Retinal pigment epithelial cell (primary cell): Measurements from ENCODE around the gene INHBA.

Experiments
- DNase-seq: peaks from one replicate; pipeline ENCODE4 v3.0.0-alpha.2; 2010; ENCODE audit warnings: low read depth
- H3K4me3 ChIP-seq: 2 replicates; pipeline ENCODE4 v1.5.1; 2011; ENCODE audit warnings: mild to moderate bottlenecking, low read length, control low read depth, moderate library complexity
- TF ChIP-seq, protein P1 (sequence below): conservative IDR thresholded peaks from 2 replicates; pipeline ENCODE4 v1.5.1; 2011; ENCODE audit warnings: low read depth, low read length, control low read depth, inconsistent platforms

INHBA gene

DNA sequence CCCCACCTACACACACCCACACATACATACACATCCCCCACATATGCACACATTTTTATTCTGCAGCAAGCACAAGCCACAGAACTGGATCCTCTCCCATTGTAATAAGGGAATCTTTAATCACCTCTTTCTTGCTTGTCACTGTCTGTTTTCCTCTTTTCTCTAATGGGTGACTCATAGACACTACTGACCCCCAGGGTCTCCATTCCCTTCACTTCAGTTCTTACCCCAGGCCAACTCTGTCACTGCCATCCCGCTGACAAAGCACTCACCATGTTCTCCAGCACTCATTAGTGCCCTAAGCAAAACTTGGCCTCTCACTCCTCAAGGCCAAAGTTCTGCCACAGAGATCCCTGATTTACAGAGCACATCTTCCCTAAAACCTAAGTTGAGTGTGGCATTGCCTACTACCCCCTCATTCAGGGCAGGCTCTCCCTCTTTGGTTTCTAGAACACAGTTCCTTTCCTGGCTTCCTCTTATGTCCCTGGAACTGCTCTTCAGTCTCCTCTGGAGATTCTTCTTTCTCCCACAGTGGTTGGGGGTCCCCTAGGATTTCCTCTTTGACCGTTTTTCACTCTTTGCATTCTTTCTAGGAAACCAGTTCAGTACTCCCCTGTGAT lies 39.6 kb upstream of the INHBA start:
- TF ChIP-seq, protein P1, sequence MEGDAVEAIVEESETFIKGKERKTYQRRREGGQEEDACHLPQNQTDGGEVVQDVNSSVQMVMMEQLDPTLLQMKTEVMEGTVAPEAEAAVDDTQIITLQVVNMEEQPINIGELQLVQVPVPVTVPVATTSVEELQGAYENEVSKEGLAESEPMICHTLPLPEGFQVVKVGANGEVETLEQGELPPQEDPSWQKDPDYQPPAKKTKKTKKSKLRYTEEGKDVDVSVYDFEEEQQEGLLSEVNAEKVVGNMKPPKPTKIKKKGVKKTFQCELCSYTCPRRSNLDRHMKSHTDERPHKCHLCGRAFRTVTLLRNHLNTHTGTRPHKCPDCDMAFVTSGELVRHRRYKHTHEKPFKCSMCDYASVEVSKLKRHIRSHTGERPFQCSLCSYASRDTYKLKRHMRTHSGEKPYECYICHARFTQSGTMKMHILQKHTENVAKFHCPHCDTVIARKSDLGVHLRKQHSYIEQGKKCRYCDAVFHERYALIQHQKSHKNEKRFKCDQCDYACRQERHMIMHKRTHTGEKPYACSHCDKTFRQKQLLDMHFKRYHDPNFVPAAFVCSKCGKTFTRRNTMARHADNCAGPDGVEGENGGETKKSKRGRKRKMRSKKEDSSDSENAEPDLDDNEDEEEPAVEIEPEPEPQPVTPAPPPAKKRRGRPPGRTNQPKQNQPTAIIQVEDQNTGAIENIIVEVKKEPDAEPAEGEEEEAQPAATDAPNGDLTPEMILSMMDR: no peak
- H3K4me3 ChIP-seq: no peak overlapping the region
- no peak for DNase-seq

DNA sequence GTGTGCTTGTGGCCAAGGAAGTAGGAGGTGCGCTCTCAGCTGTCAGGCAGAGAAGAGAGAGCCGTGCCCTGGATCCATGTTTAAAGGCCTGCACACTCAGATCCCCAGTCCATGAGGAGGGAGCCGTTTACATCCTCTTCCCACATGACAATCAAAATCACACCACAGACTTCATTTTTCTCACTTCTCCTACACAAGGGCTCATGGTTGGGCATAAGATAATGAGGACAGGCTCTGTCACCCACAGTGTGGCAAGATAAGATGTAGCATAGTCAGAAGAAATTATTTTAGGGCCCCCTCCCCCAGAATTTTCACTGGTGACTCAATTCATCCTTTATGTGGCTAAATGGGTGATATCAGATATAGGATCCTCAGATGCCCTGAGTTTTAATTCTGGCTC lies 35.9 kb upstream of the INHBA start:
- H3K4me3 ChIP-seq: no peak overlapping the region
- TF ChIP-seq, protein P1: no peak
- no peak for DNase-seq

DNA sequence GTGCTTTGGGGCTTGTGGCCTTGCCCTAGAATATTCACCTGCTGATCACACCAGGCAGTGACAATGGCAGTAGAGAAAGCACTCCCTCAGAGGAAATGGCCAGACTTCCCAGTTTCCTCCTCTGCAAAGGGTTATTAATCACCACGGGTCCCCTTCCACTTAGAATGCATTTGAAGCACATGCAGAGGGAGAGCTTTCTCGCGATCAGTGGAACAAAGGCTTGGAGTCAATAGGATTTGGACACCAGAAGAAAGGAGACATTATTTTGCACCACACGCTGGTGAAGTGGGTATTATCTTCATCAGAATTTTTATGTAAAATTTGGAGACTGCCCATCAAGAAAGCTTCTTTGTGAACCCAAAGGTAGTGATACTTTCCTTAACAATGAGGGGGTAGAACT lies 35.4 kb upstream of the INHBA start:
- TF ChIP-seq, protein P1: no peak
- H3K4me3 ChIP-seq: no peak overlapping the region
- DNase-seq: no peak

DNA sequence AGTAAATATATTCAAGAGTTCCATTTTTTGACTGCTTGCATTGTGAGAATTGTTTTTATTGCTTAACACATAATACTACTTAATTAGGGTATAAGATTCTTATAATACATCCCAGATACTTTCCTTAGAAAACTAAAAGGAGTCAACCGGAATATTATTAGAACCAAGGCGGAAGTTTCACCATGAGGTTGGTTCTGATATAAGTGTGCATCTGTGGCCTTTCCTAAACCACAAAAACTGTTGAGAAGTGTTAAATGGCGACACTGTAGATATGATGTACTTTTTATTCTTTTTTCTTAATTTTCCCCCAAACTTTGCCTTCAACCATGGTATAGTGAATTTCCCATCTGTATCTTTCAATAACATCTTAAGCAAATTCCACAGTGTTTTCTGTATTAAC lies 32.3 kb upstream of the INHBA start:
- TF ChIP-seq, protein P1: no peak
- DNase-seq: no peak
- no peak overlapping the region for H3K4me3 ChIP-seq

DNA sequence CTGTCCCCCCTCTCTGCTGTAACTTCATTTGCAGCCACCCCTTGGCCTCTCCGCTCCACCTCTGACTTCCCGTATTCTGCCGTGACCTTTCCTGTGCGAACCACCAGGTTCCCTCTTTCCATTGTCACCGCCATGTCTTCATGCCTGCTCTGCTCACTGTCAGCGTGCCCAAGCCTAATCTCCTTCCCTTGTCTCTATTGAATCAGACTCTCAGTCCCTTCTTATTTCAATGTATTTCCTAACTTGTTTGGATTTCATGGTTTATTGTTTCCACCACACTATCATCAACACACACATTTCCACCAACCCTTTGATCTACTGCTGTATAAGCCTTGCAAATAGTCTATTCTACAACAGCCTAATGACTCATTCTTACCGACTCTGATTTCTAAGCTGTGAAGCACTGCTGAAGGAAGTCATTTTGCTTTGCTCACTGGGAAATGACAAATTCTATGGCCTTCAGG lies 30.0 kb upstream of the INHBA start:
- H3K4me3 ChIP-seq: no peak overlapping the region
- TF ChIP-seq, protein P1: no peak
- DNase-seq: no peak

DNA sequence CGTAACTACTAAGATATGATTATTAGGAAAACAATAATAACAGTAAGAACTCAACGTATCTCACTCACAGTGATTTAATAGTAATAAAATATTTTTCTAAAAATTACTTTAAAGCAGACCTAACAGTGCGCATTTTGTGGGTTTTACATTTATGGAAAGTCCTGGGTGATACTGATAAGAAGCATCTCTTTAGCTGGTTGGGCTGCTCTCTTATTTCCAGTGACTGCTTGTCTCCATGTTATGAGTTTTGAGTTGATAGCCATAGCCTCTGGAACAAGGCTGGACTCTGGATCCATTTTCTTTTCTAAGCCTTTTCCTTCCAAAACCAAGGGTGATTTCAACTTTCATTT lies 29.5 kb upstream of the INHBA start:
- TF ChIP-seq, protein P1: no peak
- no peak for DNase-seq
- no peak overlapping the region for H3K4me3 ChIP-seq
